Activated T-cell treated with anti-CD3 and anti-CD28 coated beads for 24 hours (primary cell): Measurements from ENCODE around the gene SMIM36.
"Not testable (repeated sequence)": the region's sequence is repeated elsewhere in the genome, so short reads cannot be mapped to it uniquely, and the experiment has no call there.

Source experiments
- DNase-seq: peaks from one replicate; pipeline ENCODE4 v3.0.0-alpha.2; 2020; ENCODE audit warnings: low read depth

The SMIM36 gene

GRCh38 chr17:55454906-55455474, 56.3 kb downstream of the SMIM36 start:
- no peak for DNase-seq

- no peak for DNase-seq
These were observed 57.3 kb downstream of the SMIM36 start for GRCh38 chr17:55453839-55454557.

GRCh38 chr17:55452139-55452790, 59.0 kb downstream of the SMIM36 start:
- no peak for DNase-seq

GRCh38 chr17:55451758-55452138, 59.5 kb downstream of the SMIM36 start:
- no peak for DNase-seq

GRCh38 chr17:55451203-55451641, 60.0 kb downstream of the SMIM36 start:
- DNase-seq = no peak

- DNase-seq = no peak
These were observed 60.9 kb downstream of the SMIM36 start for GRCh38 chr17:55450232-55450825.

GRCh38 chr17:55448681-55449080, 62.6 kb downstream of the SMIM36 start:
- DNase-seq = no peak

GRCh38 chr17:55446581-55447205, 64.6 kb downstream of the SMIM36 start:
- DNase-seq = no peak

GRCh38 chr17:55446004-55446403, 65.2 kb downstream of the SMIM36 start:
- not testable (repeated sequence) for DNase-seq

GRCh38 chr17:55444471-55445441, 66.5 kb downstream of the SMIM36 start:
- no peak for DNase-seq

GRCh38 chr17:55443904-55444303, 67.3 kb downstream of the SMIM36 start:
- no peak for DNase-seq

- no peak for DNase-seq
These were observed 68.1 kb downstream of the SMIM36 start for GRCh38 chr17:55442953-55443683.

GRCh38 chr17:55442462-55442861, 68.8 kb downstream of the SMIM36 start:
- no peak for DNase-seq

GRCh38 chr17:55441544-55441943, 69.7 kb downstream of the SMIM36 start:
- no peak for DNase-seq

GRCh38 chr17:55440391-55440790, 70.9 kb downstream of the SMIM36 start:
- no peak for DNase-seq

GRCh38 chr17:55437159-55437605, 74.1 kb downstream of the SMIM36 start:
- DNase-seq = no peak

GRCh38 chr17:55436224-55437158, 74.8 kb downstream of the SMIM36 start:
- no peak for DNase-seq

GRCh38 chr17:55435408-55435807, 75.8 kb downstream of the SMIM36 start:
- no peak for DNase-seq

GRCh38 chr17:55434721-55435120, 76.5 kb downstream of the SMIM36 start:
- DNase-seq = no peak
